Measurements from ENCODE around the gene RPS19BP1.

RPS19BP1 gene

GRCh38 chr22:39502109-39502788 is 30.3 kb downstream of the RPS19BP1 start, which contains the start of gene MIEF1:
MIEF1 (plus strand) TSS chr22:39502290; CDS start chr22:39511295, 9,005 bp downstream.
- Histone ChIP-seq H3K27me3 (replicated peaks) (no peaks in the 10 kb centered on the region), H3K36me3 (replicated peaks) (peaks cover 20% of the 10 kb centered on the region), H3K27ac (peak within 1 kb of the TSS; percentile 11), H3K4me3 (ENCODE audit: low read depth, low read length) (peak within 1 kb of the TSS; percentile 82)
- in situ Hi-C loops (cut with HindIII; ENCODE audit: low pct_ligation_motif_present, low sequenced_read_pairs): loop anchor here (25.0 kb wide), 1 partner anchor 90 kb away; no protein-coding TSS in a partner anchor
- DNase-seq: peak; percentile 92
- TF ChIP-seq, protein P1, sequence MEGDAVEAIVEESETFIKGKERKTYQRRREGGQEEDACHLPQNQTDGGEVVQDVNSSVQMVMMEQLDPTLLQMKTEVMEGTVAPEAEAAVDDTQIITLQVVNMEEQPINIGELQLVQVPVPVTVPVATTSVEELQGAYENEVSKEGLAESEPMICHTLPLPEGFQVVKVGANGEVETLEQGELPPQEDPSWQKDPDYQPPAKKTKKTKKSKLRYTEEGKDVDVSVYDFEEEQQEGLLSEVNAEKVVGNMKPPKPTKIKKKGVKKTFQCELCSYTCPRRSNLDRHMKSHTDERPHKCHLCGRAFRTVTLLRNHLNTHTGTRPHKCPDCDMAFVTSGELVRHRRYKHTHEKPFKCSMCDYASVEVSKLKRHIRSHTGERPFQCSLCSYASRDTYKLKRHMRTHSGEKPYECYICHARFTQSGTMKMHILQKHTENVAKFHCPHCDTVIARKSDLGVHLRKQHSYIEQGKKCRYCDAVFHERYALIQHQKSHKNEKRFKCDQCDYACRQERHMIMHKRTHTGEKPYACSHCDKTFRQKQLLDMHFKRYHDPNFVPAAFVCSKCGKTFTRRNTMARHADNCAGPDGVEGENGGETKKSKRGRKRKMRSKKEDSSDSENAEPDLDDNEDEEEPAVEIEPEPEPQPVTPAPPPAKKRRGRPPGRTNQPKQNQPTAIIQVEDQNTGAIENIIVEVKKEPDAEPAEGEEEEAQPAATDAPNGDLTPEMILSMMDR (IDR thresholded peaks at IDR 0.05; ENCODE audit: low read depth, low read length, missing control alignments): peak; percentile 11

- peak overlapping the region; percentile 82 for H3K4me3 ChIP-seq (ENCODE audit: low read depth, low read length)
- no peak overlapping the region for H3K27ac ChIP-seq
- peaks cover 19% of the 10 kb centered on the region for H3K36me3 ChIP-seq (replicated peaks)
- no peaks in the 10 kb centered on the region for H3K27me3 ChIP-seq (replicated peaks)
- no peak for DNase-seq
- TF ChIP-seq, protein P1 (IDR thresholded peaks at IDR 0.05; ENCODE audit: low read depth, low read length, missing control alignments): no peak
- in situ Hi-C loops (cut with HindIII; ENCODE audit: low pct_ligation_motif_present, low sequenced_read_pairs): loop anchor here (25.0 kb wide), 1 partner anchor 89 kb away; no protein-coding TSS in a partner anchor
These were observed 30.9 kb downstream of the RPS19BP1 start for GRCh38 chr22:39501644-39502108.

- no peaks in the 10 kb centered on the region for H3K27me3 ChIP-seq (replicated peaks)
- TF ChIP-seq, protein P1 (IDR thresholded peaks at IDR 0.05; ENCODE audit: low read depth, low read length, missing control alignments): no peak
- peaks cover 6% of the 10 kb centered on the region for H3K36me3 ChIP-seq (replicated peaks)
- in situ Hi-C loops (cut with HindIII; ENCODE audit: low pct_ligation_motif_present, low sequenced_read_pairs): loop anchor here (25.0 kb wide), 1 partner anchor 88 kb away; no protein-coding TSS in a partner anchor
- no peak for DNase-seq
- no peak overlapping the region for H3K4me3 ChIP-seq (ENCODE audit: low read depth, low read length)
- no peak overlapping the region for H3K27ac ChIP-seq
These were observed 32.4 kb downstream of the RPS19BP1 start for GRCh38 chr22:39500101-39500500.

DNA sequence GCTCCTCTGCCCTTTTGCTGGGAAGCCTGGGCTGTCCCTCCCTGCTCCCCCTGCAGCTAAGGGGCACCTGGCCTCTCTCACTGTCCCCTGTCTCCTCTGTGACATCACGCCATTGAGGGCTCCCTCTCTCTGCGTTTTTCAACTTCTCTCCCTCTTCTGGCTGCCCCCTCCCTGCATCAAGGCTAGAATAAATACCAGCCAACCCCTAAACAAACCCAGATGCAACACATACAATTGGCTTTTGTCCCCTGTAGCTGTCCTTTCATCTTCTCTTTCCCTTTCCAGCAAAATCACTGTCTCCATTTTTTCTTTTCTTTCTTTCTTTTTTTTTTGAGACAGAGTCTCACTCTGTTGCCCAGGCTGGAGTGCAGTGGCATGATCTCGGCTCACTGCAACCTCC is 33.7 kb downstream of the RPS19BP1 start:
- H3K4me3 ChIP-seq (ENCODE audit: low read depth, low read length): no peak overlapping the region
- H3K27me3 ChIP-seq (replicated peaks): no peaks in the 10 kb centered on the region
- H3K27ac ChIP-seq: no peak overlapping the region
- TF ChIP-seq, protein P1 (IDR thresholded peaks at IDR 0.05; ENCODE audit: low read depth, low read length, missing control alignments): no peak
- in situ Hi-C loops (cut with HindIII; ENCODE audit: low pct_ligation_motif_present, low sequenced_read_pairs): no loop called here
- DNase-seq: no peak
- no peaks in the 10 kb centered on the region for H3K36me3 ChIP-seq (replicated peaks)

DNA sequence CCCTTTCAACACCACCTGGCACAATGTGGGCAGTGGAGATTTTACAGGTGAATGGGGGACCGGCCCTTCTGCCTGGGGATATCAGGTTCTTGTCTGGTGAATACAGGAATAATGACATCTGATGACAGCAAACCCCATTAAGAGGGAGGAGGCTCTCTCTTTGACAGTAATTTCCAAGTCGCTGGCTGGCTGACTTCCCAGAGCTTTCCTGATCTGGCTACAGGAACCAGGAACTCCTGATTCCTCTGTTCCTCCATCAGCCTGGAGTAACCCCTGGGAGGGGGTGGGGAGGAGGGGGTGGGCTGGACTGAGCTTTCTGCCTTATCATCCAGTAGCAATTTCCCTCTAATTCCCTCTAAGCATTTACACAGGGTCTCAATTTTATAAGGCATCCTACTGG is 34.2 kb downstream of the RPS19BP1 start:
- Histone ChIP-seq H3K27me3 (replicated peaks) (no peaks in the 10 kb centered on the region), H3K27ac (no peak overlapping the region), H3K36me3 (replicated peaks) (no peaks in the 10 kb centered on the region), H3K4me3 (ENCODE audit: low read depth, low read length) (no peak overlapping the region)
- in situ Hi-C loops (cut with HindIII; ENCODE audit: low pct_ligation_motif_present, low sequenced_read_pairs): no loop called here
- no peak for DNase-seq
- TF ChIP-seq, protein P1 (IDR thresholded peaks at IDR 0.05; ENCODE audit: low read depth, low read length, missing control alignments): no peak
